ENCODE measurements around the gene IPCEF1. TPM values are rescaled to one million over a fixed set of nuclear protein-coding genes. Genes with fewer than 3 reads are reported as not detected.

IPCEF1 gene
- polyA plus RNA-seq, 2 of the 4 experiments (the other 2 are of a cell fraction) = 0.01 TPM; not detected in 1

- no peak for DNase-seq (ENCODE audit: low read depth in 1 of 2, low spot score in 1 of 2)
Measured at GRCh38 chr6:154360476-154360875, 3.9 kb upstream of the IPCEF1 start.

DNA sequence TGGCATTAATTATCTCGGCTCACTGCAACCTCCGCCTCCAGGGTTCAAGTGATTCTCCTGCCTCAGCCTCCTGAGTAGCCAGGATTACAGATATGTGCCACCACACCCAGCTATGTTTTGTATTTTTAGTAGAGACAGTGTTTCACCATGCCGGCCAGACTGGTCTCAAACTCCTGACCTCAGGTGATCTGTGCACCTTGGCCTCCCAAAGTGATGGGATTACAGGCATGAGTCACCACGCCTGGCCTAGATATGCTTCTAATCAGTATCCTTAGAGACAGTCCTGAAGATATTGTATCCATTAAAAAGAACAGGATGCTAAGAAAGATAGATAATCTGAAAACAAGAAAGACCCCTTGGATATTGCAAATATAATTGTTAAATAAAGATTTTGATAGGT, 3.1 kb upstream of the IPCEF1 start:
- 79% methylated on average over 4 of the region's 4 CpGs for WGBS (ENCODE audit: missing lambda C conversion rate)
- FAIRE-seq = no peak
- H3K9me3 ChIP-seq = no peaks in the 10 kb centered on the region
- TF ChIP-seq, protein P1, sequence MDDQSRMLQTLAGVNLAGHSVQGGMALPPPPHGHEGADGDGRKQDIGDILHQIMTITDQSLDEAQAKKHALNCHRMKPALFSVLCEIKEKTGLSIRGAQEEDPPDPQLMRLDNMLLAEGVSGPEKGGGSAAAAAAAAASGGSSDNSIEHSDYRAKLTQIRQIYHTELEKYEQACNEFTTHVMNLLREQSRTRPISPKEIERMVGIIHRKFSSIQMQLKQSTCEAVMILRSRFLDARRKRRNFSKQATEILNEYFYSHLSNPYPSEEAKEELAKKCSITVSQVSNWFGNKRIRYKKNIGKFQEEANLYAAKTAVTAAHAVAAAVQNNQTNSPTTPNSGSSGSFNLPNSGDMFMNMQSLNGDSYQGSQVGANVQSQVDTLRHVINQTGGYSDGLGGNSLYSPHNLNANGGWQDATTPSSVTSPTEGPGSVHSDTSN (IDR thresholded peaks at IDR 0.05) = no peak
- no peak for TF ChIP-seq RAD21 (conservative IDR thresholded peaks at IDR 0.05 in 1 of 2, IDR thresholded peaks at IDR 0.05 in 1 of 2)
- ATAC-seq = no peak
- H3K4me1 ChIP-seq = no peaks in the 10 kb centered on the region
- no peak overlapping the region for H3K27ac ChIP-seq
- ChIA-PET CTCF (no interaction called here), POLR2A (no interaction called here)
- no peak overlapping the region for H3K4me2 ChIP-seq
- DNase-seq (ENCODE audit: low read depth in 1 of 2, low spot score in 1 of 2) = no peak
- H3K4me3 ChIP-seq = no peak overlapping the region

More at GRCh38 chr6:154360476-154360875, 3.9 kb upstream of the IPCEF1 start:
- H3K27ac ChIP-seq = no peak overlapping the region
- CTCF ChIA-PET = no interaction called here
- H3K4me3 ChIP-seq = no peak overlapping the region
- no peaks in the 10 kb centered on the region for H3K9me3 ChIP-seq
- no peak for FAIRE-seq
- no peak overlapping the region for H3K4me2 ChIP-seq
- H3K4me1 ChIP-seq = no peaks in the 10 kb centered on the region
- POLR2A ChIA-PET = no interaction called here
- ATAC-seq = no peak
- TF ChIP-seq ZNF302 (CRISPR knock-in tag; IDR thresholded peaks at IDR 0.05) (no peak), JUN (IDR thresholded peaks at IDR 0.05) (no peak), CEBPB (IDR thresholded peaks at IDR 0.05) (no peak), KDM5A (IDR thresholded peaks at IDR 0.05) (no peak), RNF2 (IDR thresholded peaks at IDR 0.05; ENCODE audit: borderline replicate concordance, low read depth) (no peak), TP53 (CRISPR knock-in tag; IDR thresholded peaks at IDR 0.05) (no peak), POLR2A (IDR thresholded peaks at IDR 0.05; ENCODE audit: low read length) (no peak), MAX (IDR thresholded peaks at IDR 0.05) (no peak), CTCF (IDR thresholded peaks at IDR 0.05) (no peak), ZFP36 (IDR thresholded peaks at IDR 0.05; ENCODE audit: borderline replicate concordance, partially characterized antibody) (no peak), ZC3H11A (IDR thresholded peaks at IDR 0.05) (no peak)
- TF ChIP-seq, protein P2, sequence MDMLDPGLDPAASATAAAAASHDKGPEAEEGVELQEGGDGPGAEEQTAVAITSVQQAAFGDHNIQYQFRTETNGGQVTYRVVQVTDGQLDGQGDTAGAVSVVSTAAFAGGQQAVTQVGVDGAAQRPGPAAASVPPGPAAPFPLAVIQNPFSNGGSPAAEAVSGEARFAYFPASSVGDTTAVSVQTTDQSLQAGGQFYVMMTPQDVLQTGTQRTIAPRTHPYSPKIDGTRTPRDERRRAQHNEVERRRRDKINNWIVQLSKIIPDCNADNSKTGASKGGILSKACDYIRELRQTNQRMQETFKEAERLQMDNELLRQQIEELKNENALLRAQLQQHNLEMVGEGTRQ (IDR thresholded peaks at IDR 0.05) = no peak
- TF ChIP-seq, protein P1 (IDR thresholded peaks at IDR 0.05) = no peak
- TF ChIP-seq, protein P3, sequence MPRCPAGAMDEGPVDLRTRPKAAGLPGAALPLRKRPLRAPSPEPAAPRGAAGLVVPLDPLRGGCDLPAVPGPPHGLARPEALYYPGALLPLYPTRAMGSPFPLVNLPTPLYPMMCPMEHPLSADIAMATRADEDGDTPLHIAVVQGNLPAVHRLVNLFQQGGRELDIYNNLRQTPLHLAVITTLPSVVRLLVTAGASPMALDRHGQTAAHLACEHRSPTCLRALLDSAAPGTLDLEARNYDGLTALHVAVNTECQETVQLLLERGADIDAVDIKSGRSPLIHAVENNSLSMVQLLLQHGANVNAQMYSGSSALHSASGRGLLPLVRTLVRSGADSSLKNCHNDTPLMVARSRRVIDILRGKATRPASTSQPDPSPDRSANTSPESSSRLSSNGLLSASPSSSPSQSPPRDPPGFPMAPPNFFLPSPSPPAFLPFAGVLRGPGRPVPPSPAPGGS (IDR thresholded peaks at IDR 0.05) = no peak
- 82% methylated on average over 3 of the region's 3 CpGs for WGBS (ENCODE audit: missing lambda C conversion rate)

- DNase-seq (ENCODE audit: low read depth in 1 of 2, low spot score in 1 of 2) (no peak), FAIRE-seq (no peak), ATAC-seq (no peak)
- TF ChIP-seq, protein P4, sequence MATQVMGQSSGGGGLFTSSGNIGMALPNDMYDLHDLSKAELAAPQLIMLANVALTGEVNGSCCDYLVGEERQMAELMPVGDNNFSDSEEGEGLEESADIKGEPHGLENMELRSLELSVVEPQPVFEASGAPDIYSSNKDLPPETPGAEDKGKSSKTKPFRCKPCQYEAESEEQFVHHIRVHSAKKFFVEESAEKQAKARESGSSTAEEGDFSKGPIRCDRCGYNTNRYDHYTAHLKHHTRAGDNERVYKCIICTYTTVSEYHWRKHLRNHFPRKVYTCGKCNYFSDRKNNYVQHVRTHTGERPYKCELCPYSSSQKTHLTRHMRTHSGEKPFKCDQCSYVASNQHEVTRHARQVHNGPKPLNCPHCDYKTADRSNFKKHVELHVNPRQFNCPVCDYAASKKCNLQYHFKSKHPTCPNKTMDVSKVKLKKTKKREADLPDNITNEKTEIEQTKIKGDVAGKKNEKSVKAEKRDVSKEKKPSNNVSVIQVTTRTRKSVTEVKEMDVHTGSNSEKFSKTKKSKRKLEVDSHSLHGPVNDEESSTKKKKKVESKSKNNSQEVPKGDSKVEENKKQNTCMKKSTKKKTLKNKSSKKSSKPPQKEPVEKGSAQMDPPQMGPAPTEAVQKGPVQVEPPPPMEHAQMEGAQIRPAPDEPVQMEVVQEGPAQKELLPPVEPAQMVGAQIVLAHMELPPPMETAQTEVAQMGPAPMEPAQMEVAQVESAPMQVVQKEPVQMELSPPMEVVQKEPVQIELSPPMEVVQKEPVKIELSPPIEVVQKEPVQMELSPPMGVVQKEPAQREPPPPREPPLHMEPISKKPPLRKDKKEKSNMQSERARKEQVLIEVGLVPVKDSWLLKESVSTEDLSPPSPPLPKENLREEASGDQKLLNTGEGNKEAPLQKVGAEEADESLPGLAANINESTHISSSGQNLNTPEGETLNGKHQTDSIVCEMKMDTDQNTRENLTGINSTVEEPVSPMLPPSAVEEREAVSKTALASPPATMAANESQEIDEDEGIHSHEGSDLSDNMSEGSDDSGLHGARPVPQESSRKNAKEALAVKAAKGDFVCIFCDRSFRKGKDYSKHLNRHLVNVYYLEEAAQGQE (IDR thresholded peaks at IDR 0.05) = no peak
- H3K4me1 ChIP-seq = no peaks in the 10 kb centered on the region
- ChIA-PET CTCF (no interaction called here), POLR2A (no interaction called here)
- H3K4me3 ChIP-seq = no peak overlapping the region
- H3K27ac ChIP-seq = no peak overlapping the region
- 81% methylated on average over 10 of the region's 10 CpGs for WGBS (ENCODE audit: missing lambda C conversion rate)
- H3K9me3 ChIP-seq = no peaks in the 10 kb centered on the region
- no peak overlapping the region for H3K4me2 ChIP-seq
Measured at GRCh38 chr6:154359161-154359574, 2.6 kb upstream of the IPCEF1 start.
